Astrocyte (in vitro differentiated cells and primary cell): Measurements from ENCODE around the gene KATNA1.
A peak's percentile ranks its signal among the peaks of the same experiment; 100 is the strongest.

Source experiments
- EZH2 ChIP-seq: IDR thresholded peaks from 2 replicates; pipeline ENCODE4 v1.6.1; 2012; ENCODE audit warnings: mild to moderate bottlenecking, low read length, inconsistent platforms; ENCODE audit not compliant: insufficient read depth
- TF ChIP-seq, protein P1 (sequence below): IDR thresholded peaks from 2 replicates; pipeline ENCODE4 v1.5.1; 2011; ENCODE audit warnings: low read depth, mild to moderate bottlenecking, inconsistent platforms, low read length, moderate library complexity; ENCODE audit not compliant: insufficient read depth

GRCh38 chr6:149560736-149561135 is 87.8 kb downstream of the KATNA1 start:
- TF ChIP-seq EZH2 = no peak
- TF ChIP-seq, protein P1, sequence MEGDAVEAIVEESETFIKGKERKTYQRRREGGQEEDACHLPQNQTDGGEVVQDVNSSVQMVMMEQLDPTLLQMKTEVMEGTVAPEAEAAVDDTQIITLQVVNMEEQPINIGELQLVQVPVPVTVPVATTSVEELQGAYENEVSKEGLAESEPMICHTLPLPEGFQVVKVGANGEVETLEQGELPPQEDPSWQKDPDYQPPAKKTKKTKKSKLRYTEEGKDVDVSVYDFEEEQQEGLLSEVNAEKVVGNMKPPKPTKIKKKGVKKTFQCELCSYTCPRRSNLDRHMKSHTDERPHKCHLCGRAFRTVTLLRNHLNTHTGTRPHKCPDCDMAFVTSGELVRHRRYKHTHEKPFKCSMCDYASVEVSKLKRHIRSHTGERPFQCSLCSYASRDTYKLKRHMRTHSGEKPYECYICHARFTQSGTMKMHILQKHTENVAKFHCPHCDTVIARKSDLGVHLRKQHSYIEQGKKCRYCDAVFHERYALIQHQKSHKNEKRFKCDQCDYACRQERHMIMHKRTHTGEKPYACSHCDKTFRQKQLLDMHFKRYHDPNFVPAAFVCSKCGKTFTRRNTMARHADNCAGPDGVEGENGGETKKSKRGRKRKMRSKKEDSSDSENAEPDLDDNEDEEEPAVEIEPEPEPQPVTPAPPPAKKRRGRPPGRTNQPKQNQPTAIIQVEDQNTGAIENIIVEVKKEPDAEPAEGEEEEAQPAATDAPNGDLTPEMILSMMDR = peak; percentile 41
